Tibial nerve (tissue), 4 donors: ENCODE measurements around the gene IBA57.

Experiments
- EP300 ChIP-seq, 2 donors: sonication (generic); formaldehyde crosslinking; IDR thresholded peaks; one replicate each; pipeline ENCODE4 v1.6.1; 2017; ENCODE audit warnings: antibody characterized with exemption in 2 of 2, mild to moderate bottlenecking in 1 of 2
- POLR2A ChIP-seq, 2 donors: fragments of 450-650 bp; IDR thresholded peaks; one replicate each; pipeline ENCODE4 v1.6.1; 2017; ENCODE audit warnings: antibody characterized with exemption in 2 of 2, mild to moderate bottlenecking in 2 of 2, moderate library complexity in 2 of 2
- TF ChIP-seq, protein P1 (sequence below), 5 experiments: fragments of 200-600 bp in 3 of 5; fragments of 450-650 bp in 2 of 5; sonication (generic) in 3 of 5; IDR thresholded peaks; one replicate each; pipeline ENCODE4 v1.5.1; 2016 to 2019; ENCODE audit warnings: antibody characterized with exemption in 5 of 5, mild to moderate bottlenecking in 3 of 5, moderate library complexity in 2 of 5

GRCh38 chr1:228122921-228123441, 42.6 kb upstream of the IBA57 start:
- TF ChIP-seq, protein P1, sequence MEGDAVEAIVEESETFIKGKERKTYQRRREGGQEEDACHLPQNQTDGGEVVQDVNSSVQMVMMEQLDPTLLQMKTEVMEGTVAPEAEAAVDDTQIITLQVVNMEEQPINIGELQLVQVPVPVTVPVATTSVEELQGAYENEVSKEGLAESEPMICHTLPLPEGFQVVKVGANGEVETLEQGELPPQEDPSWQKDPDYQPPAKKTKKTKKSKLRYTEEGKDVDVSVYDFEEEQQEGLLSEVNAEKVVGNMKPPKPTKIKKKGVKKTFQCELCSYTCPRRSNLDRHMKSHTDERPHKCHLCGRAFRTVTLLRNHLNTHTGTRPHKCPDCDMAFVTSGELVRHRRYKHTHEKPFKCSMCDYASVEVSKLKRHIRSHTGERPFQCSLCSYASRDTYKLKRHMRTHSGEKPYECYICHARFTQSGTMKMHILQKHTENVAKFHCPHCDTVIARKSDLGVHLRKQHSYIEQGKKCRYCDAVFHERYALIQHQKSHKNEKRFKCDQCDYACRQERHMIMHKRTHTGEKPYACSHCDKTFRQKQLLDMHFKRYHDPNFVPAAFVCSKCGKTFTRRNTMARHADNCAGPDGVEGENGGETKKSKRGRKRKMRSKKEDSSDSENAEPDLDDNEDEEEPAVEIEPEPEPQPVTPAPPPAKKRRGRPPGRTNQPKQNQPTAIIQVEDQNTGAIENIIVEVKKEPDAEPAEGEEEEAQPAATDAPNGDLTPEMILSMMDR (IDR thresholded peaks at IDR 0.05) = no peak
- no peak for TF ChIP-seq POLR2A (IDR thresholded peaks at IDR 0.05)
- no peak for TF ChIP-seq EP300 (IDR thresholded peaks at IDR 0.05)
